HL-60 (cell line): ENCODE data around the gene CALB2.

Experiments
- CTCF ChIP-seq: IDR thresholded peaks from one replicate; pipeline ENCODE4 v1.5.1; 2011; ENCODE audit warnings: low read length, control low read depth, inconsistent platforms; ENCODE audit not compliant: insufficient read depth
- GABPA ChIP-seq: IDR thresholded peaks from 2 replicates; pipeline ENCODE4 v1.6.1; 2012; ENCODE audit warnings: low read depth

GRCh38 chr16:71429581-71429980 lies 71.1 kb downstream of the CALB2 start:
- TF ChIP-seq CTCF (no peak), GABPA (no peak)
